OCI-LY3 (cell line): ENCODE measurements around the gene EVA1B.

Experiments
- EZH2phosphoT487 ChIP-seq: fragments of 200-600 bp; shearing (Covaris generic); IDR thresholded peaks from 2 replicates; pipeline ENCODE4 v1.6.1; 2018; ENCODE audit warnings: antibody characterized with exemption, mixed run types, low read depth
- TF ChIP-seq, protein P1 (sequence below): fragments of 200-600, 300-600 bp; sonication (generic); IDR thresholded peaks from 2 replicates; pipeline ENCODE4 v1.5.1; 2014; ENCODE audit warnings: antibody characterized with exemption, low read length, low read depth

DNA sequence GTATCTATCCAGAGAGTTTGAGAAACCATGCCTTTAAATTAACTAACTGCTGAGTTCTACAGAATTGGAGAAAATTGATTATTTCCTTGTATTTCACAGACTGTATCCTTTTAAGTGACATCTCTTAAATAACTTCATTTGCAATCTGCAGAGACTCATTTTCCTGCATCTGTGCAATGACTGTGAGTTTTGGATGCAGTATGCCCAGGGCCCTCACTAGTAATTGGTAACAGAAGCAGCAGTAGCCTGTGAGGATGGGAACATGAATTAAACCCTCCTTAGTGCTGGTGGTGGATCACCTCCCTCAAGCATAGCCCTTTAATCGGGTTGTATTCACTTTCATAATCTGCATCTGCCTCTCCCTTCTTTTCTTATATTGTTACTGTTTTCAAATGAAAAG is 38.9 kb downstream of the EVA1B start:
- TF ChIP-seq, protein P1, sequence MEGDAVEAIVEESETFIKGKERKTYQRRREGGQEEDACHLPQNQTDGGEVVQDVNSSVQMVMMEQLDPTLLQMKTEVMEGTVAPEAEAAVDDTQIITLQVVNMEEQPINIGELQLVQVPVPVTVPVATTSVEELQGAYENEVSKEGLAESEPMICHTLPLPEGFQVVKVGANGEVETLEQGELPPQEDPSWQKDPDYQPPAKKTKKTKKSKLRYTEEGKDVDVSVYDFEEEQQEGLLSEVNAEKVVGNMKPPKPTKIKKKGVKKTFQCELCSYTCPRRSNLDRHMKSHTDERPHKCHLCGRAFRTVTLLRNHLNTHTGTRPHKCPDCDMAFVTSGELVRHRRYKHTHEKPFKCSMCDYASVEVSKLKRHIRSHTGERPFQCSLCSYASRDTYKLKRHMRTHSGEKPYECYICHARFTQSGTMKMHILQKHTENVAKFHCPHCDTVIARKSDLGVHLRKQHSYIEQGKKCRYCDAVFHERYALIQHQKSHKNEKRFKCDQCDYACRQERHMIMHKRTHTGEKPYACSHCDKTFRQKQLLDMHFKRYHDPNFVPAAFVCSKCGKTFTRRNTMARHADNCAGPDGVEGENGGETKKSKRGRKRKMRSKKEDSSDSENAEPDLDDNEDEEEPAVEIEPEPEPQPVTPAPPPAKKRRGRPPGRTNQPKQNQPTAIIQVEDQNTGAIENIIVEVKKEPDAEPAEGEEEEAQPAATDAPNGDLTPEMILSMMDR = no peak
- no peak for TF ChIP-seq EZH2phosphoT487
